Measurements from ENCODE around the gene KCTD6.

Gene KCTD6

GRCh38 chr3:58529516-58530353 is 37.8 kb downstream of the KCTD6 start:
- TF ChIP-seq CTCF (IDR thresholded peaks at IDR 0.05): no peak
- Histone ChIP-seq H2AFZ (no peak overlapping the region), H3K79me2 (no peaks in the 10 kb centered on the region), H3K4me2 (ENCODE audit: low read length) (no peak overlapping the region), H3K9me3 (ENCODE audit: control insufficient read depth, low read length) (no peaks in the 10 kb centered on the region), H3K27ac (no peak overlapping the region), H3K4me1 (peaks cover 12% of the 10 kb centered on the region), H3K36me3 (ENCODE audit: control insufficient read depth, insufficient read depth, low read length) (no peaks in the 10 kb centered on the region), H3K9ac (no peak overlapping the region), H3K27me3 (ENCODE audit: control insufficient read depth, insufficient read depth, low read length) (no peaks in the 10 kb centered on the region), H3K4me3 (ENCODE audit: low read depth, low read length) (no peak overlapping the region)

GRCh38 chr3:58530354-58530865 is 38.5 kb downstream of the KCTD6 start:
- no peak overlapping the region for H3K4me3 ChIP-seq (ENCODE audit: low read depth, low read length)
- H3K27me3 ChIP-seq (ENCODE audit: control insufficient read depth, insufficient read depth, low read length): no peaks in the 10 kb centered on the region
- no peak overlapping the region for H2AFZ ChIP-seq
- peaks cover 12% of the 10 kb centered on the region for H3K4me1 ChIP-seq
- H3K36me3 ChIP-seq (ENCODE audit: control insufficient read depth, insufficient read depth, low read length): no peaks in the 10 kb centered on the region
- H3K79me2 ChIP-seq: no peaks in the 10 kb centered on the region
- no peaks in the 10 kb centered on the region for H3K9me3 ChIP-seq (ENCODE audit: control insufficient read depth, low read length)
- no peak overlapping the region for H3K4me2 ChIP-seq (ENCODE audit: low read length)
- H3K9ac ChIP-seq: no peak overlapping the region
- no peak for TF ChIP-seq CTCF (IDR thresholded peaks at IDR 0.05)
- H3K27ac ChIP-seq: no peak overlapping the region

GRCh38 chr3:58531555-58531954 is 39.7 kb downstream of the KCTD6 start:
- no peaks in the 10 kb centered on the region for H3K36me3 ChIP-seq (ENCODE audit: control insufficient read depth, insufficient read depth, low read length)

GRCh38 chr3:58531956-58532355 is 40.1 kb downstream of the KCTD6 start:
- peaks cover 25% of the 10 kb centered on the region for H3K4me1 ChIP-seq
- H3K9me3 ChIP-seq (ENCODE audit: control insufficient read depth, low read length): no peaks in the 10 kb centered on the region
- no peak for TF ChIP-seq CTCF (IDR thresholded peaks at IDR 0.05)
- no peak overlapping the region for H3K27ac ChIP-seq
- H3K36me3 ChIP-seq (ENCODE audit: control insufficient read depth, insufficient read depth, low read length): no peaks in the 10 kb centered on the region
- no peak overlapping the region for H3K4me2 ChIP-seq (ENCODE audit: low read length)
- H3K79me2 ChIP-seq: peaks cover 3% of the 10 kb centered on the region
- no peaks in the 10 kb centered on the region for H3K27me3 ChIP-seq (ENCODE audit: control insufficient read depth, insufficient read depth, low read length)
- H3K4me3 ChIP-seq (ENCODE audit: low read depth, low read length): no peak overlapping the region
- H2AFZ ChIP-seq: no peak overlapping the region
- H3K9ac ChIP-seq: no peak overlapping the region

More at GRCh38 chr3:58531555-58531954, 39.7 kb downstream of the KCTD6 start:
- Histone ChIP-seq H3K9me3 (ENCODE audit: control insufficient read depth, low read length) (no peaks in the 10 kb centered on the region), H2AFZ (no peak overlapping the region), H3K27ac (no peak overlapping the region), H3K4me2 (ENCODE audit: low read length) (no peak overlapping the region), H3K79me2 (peaks cover 3% of the 10 kb centered on the region), H3K4me1 (peaks cover 21% of the 10 kb centered on the region), H3K4me3 (ENCODE audit: low read depth, low read length) (no peak overlapping the region), H3K27me3 (ENCODE audit: control insufficient read depth, insufficient read depth, low read length) (no peaks in the 10 kb centered on the region), H3K9ac (no peak overlapping the region)
- TF ChIP-seq CTCF (IDR thresholded peaks at IDR 0.05): no peak

Data from parathyroid adenoma (tissue), 2 donors.